ENCODE measurements around the gene AGFG2. TPM values are rescaled to one million over a fixed set of nuclear protein-coding genes. Genes with fewer than 3 reads are reported as not detected.

The AGFG2 gene
- total RNA-seq, 2 donors from 2014 or later, result 20.4 to 24.6 TPM

DNA sequence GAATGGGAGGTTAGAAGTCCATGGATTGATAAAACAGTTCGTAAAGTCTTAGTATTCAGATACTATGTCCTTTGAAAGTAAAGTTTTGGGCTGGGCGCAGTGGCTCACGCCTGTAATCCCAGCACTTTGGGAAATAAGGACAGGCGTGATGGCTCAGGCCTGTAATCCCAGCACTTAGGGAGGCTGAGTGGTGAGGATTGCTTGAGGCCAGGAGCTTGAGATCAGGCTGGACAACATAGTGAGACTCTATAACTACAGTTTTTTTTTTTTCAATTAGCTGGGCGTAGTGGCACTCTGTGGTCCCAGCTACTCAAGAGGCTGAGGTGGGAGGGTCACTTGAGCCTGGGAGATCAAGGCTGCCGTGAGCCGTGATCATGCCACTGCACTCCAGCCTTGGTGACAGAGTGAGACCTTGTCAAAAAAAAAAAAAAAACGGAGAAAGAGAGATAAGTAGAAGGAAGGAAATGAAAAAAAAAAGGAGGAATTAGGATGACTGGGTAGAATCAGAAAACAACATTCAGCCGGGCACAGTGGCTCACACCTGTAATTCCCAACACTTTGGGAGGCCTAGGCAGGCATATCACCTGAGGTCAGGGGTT is 25.7 kb upstream of the AGFG2 start:
- Histone ChIP-seq H3K27ac (no peak overlapping the region), H3K4me1 (peaks cover 9% of the 10 kb centered on the region), H3K9me3 (no peaks in the 10 kb centered on the region), H3K4me3 (no peak overlapping the region), H3K27me3 (no peaks in the 10 kb centered on the region), H3K36me3 (replicated peaks in 1 of 2; ENCODE audit: insufficient read depth in 1 of 2, low read depth in 2 of 2) (no peaks in the 10 kb centered on the region)
- DNase-seq (no peak), ATAC-seq (no peak)
- 72 to 79% methylated on average over 9 of the region's 9 CpGs for WGBS, 2 donors
- TF ChIP-seq, protein P1, sequence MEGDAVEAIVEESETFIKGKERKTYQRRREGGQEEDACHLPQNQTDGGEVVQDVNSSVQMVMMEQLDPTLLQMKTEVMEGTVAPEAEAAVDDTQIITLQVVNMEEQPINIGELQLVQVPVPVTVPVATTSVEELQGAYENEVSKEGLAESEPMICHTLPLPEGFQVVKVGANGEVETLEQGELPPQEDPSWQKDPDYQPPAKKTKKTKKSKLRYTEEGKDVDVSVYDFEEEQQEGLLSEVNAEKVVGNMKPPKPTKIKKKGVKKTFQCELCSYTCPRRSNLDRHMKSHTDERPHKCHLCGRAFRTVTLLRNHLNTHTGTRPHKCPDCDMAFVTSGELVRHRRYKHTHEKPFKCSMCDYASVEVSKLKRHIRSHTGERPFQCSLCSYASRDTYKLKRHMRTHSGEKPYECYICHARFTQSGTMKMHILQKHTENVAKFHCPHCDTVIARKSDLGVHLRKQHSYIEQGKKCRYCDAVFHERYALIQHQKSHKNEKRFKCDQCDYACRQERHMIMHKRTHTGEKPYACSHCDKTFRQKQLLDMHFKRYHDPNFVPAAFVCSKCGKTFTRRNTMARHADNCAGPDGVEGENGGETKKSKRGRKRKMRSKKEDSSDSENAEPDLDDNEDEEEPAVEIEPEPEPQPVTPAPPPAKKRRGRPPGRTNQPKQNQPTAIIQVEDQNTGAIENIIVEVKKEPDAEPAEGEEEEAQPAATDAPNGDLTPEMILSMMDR (IDR thresholded peaks at IDR 0.05), result no peak
- no peak for TF ChIP-seq POLR2A (IDR thresholded peaks at IDR 0.05)
- intact Hi-C loops (cut with DNase I), result no loop called here

DNA sequence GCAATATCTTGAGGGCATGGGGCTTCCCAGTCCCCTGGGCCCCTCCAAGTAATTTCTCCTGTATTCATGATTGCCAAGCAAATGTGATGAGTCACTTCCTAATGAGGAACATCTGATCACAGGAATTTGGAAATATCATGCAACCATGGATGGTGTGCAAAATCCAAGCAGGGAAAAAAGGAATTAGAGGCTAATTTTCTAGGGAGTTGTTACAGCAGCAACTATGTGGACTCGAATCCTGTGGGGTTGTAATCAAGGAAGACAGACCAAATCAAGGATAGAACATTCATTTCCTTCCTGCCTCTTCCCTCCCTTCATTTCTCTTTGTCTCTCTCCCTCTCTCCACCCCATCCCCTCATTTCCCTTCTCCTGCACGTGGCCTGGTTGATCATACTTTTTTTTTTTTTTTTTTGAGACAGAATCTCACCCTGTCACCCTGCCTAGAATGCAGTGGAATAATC is 23.9 kb upstream of the AGFG2 start:
- DNase-seq, result no peak
- intact Hi-C loops (cut with DNase I), result no loop called here
- no peaks in the 10 kb centered on the region for H3K4me1 ChIP-seq
- no peak for TF ChIP-seq POLR2A (IDR thresholded peaks at IDR 0.05)
- TF ChIP-seq, protein P1 (IDR thresholded peaks at IDR 0.05), result no peak
- H3K4me3 ChIP-seq, result no peak overlapping the region
- ATAC-seq, result no peak
- H3K9me3 ChIP-seq, result no peaks in the 10 kb centered on the region
- 24 to 39% methylated on average over 2 of the region's 2 CpGs for WGBS, 2 donors
- no peak overlapping the region for H3K27ac ChIP-seq
- H3K36me3 ChIP-seq (replicated peaks in 1 of 2; ENCODE audit: insufficient read depth in 1 of 2, low read depth in 2 of 2), result no peaks in the 10 kb centered on the region
- no peaks in the 10 kb centered on the region for H3K27me3 ChIP-seq

DNA sequence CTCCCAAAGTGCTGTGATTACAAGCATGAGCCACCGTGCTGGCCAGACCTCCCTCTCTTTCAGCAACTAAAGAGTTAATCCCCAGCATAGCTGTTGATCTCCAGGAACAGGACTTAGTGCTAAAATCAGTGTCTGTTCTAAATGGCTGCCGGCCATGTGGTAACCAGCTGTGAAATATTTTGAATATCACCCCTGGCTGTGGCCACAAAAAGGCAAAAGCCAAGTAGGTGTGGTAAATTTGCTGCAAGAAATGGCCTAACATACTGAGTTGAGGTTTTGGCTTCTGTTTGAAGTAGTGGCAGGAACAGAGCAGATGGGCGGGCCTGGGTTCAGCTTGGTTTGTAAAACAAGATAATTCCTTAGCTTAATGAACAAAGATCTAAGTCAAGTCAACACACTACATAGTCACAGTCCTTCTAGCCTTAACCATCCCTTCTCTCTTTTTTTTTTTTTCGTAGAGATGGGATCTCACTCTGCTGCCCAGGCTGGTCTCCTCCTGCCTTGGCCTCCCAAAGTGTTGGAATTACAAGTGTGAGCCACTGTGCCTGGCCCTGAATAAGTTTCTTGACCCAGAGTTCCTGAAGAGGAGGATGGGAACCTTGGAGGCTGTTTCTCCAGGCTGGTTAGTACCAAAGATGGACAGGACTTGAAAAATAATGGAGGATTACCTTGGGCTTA is 22.7 kb upstream of the AGFG2 start:
- TF ChIP-seq, protein P1 (IDR thresholded peaks at IDR 0.05), result no peak
- no peak for TF ChIP-seq POLR2A (IDR thresholded peaks at IDR 0.05)
- intact Hi-C loops (cut with DNase I), result no loop called here
- WGBS, 2 donors, result 58 to 63% methylated on average over 4 of the region's 4 CpGs

DNA sequence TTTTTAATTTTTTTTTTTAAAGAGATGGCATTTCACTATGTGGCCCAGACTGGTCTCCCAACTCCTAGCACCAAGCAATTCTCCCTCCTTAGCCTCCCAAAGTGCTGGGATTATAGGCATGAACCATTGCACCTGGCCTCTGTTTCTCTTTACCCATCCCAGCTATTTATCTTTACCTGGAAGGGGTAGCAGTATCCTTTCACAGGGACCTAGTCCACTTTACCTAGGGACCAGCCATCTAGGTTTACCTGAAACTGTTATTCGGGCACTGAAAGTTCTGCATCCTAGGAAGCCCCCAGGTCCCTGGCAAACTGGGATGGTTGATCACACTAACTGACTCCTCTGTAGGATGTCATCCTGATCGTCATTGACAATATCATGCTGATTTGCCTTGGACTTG is 21.7 kb upstream of the AGFG2 start:
- DNase-seq (no peak), ATAC-seq (no peak)
- intact Hi-C loops (cut with DNase I), result no loop called here
- no peaks in the 10 kb centered on the region for H3K27me3 ChIP-seq
- no peak for TF ChIP-seq POLR2A (IDR thresholded peaks at IDR 0.05)
- TF ChIP-seq, protein P1 (IDR thresholded peaks at IDR 0.05), result no peak
- H3K4me1 ChIP-seq, result no peaks in the 10 kb centered on the region
- H3K27ac ChIP-seq, result no peak overlapping the region
- no peaks in the 10 kb centered on the region for H3K9me3 ChIP-seq
- 48 to 68% methylated on average over 2 of the region's 2 CpGs for WGBS, 2 donors
- no peaks in the 10 kb centered on the region for H3K36me3 ChIP-seq (replicated peaks in 1 of 2; ENCODE audit: insufficient read depth in 1 of 2, low read depth in 2 of 2)
- no peak overlapping the region for H3K4me3 ChIP-seq

More for the DNA sequence above, 22.7 kb upstream of the AGFG2 start:
- no peak for ATAC-seq
- Histone ChIP-seq H3K4me3 (no peak overlapping the region), H3K27me3 (no peaks in the 10 kb centered on the region), H3K4me1 (no peaks in the 10 kb centered on the region), H3K9me3 (no peaks in the 10 kb centered on the region), H3K36me3 (replicated peaks in 1 of 2; ENCODE audit: insufficient read depth in 1 of 2, low read depth in 2 of 2) (no peaks in the 10 kb centered on the region), H3K27ac (no peak overlapping the region)
- DNase-seq, result peak in 3 of 4 donors; percentile 15 to 45 (median 31)
